HuH-7.5 (cell line): ENCODE measurements around the gene DYNLT4.
"Not testable (repeated sequence)": the region's sequence is repeated elsewhere in the genome, so short reads cannot be mapped to it uniquely, and the experiment has no call there.

Experiments
- DNase-seq: peaks from one replicate; pipeline ENCODE4 v3.0.0; 2011; ENCODE audit warnings: low spot score

DYNLT4 gene

GRCh38 chr1:44806704-44807363 is at the start of gene DYNLT4:
TSS of gene DYNLT4 (minus strand) at chr1:44807351. CDS start at chr1:44806668, 683 bp downstream.
- no peak for DNase-seq

- no peak for DNase-seq
Observed at GRCh38 chr1:44855742-44856141, 48.6 kb upstream of the DYNLT4 start.

GRCh38 chr1:44854970-44855369 is 47.8 kb upstream of the DYNLT4 start:
- DNase-seq = no peak

GRCh38 chr1:44853201-44853600 is 46.0 kb upstream of the DYNLT4 start:
- DNase-seq = no peak

GRCh38 chr1:44851308-44851707 is 44.2 kb upstream of the DYNLT4 start:
- DNase-seq = no peak

- DNase-seq = no peak
Observed at GRCh38 chr1:44849575-44850132, 42.5 kb upstream of the DYNLT4 start.

- no peak for DNase-seq
Observed at GRCh38 chr1:44848456-44849181, 41.5 kb upstream of the DYNLT4 start.

- no peak for DNase-seq
Observed at GRCh38 chr1:44847845-44848244, 40.7 kb upstream of the DYNLT4 start.

GRCh38 chr1:44846985-44847384 is 39.8 kb upstream of the DYNLT4 start:
- no peak for DNase-seq

- peak; percentile 76 for DNase-seq
Observed at GRCh38 chr1:44842862-44843655, 35.9 kb upstream of the DYNLT4 start, which contains the start of gene PTCH2. TSS of gene PTCH2 (minus strand) at chr1:44843253. CDS start at chr1:44842932, 321 bp downstream.

- no peak for DNase-seq
Observed at GRCh38 chr1:44842486-44842861, 35.3 kb upstream of the DYNLT4 start.

GRCh38 chr1:44839576-44839975 is 32.4 kb upstream of the DYNLT4 start:
- DNase-seq = no peak

GRCh38 chr1:44838294-44838693 is 31.1 kb upstream of the DYNLT4 start:
- DNase-seq = not testable (repeated sequence)

- peak; percentile 71 for DNase-seq
Observed at GRCh38 chr1:44835738-44836675, 28.9 kb upstream of the DYNLT4 start.

GRCh38 chr1:44834328-44834727 is 27.2 kb upstream of the DYNLT4 start:
- no peak for DNase-seq

GRCh38 chr1:44832056-44832705 is 25.0 kb upstream of the DYNLT4 start:
- DNase-seq = no peak

GRCh38 chr1:44831516-44831915 is 24.4 kb upstream of the DYNLT4 start:
- DNase-seq = no peak

- DNase-seq = no peak
Observed at GRCh38 chr1:44830900-44831304, 23.8 kb upstream of the DYNLT4 start.

- no peak for DNase-seq
Observed at GRCh38 chr1:44829506-44830384, 22.6 kb upstream of the DYNLT4 start.
